Esophagus muscularis mucosa (tissue), 4 donors: ENCODE measurements around the gene RNLS. TPM values are rescaled to one million over a fixed set of nuclear protein-coding genes. Genes with fewer than 3 reads are reported as not detected.

Source experiments
- DNase-seq: peaks from one replicate; pipeline ENCODE4 v3.0.0-alpha.2; 2017; ENCODE audit errors: extremely low spot score
- H3K27ac ChIP-seq, 4 donors: fragments of 200-600 bp; sonication (generic); replicated peaks in 1 of 4; 1 replicate in 3 of 4; 2 replicates in 1 of 4; pipeline ENCODE4 v1.5.1; 2016 to 2019; ENCODE audit warnings: mild to moderate bottlenecking in 1 of 4
- H3K27me3 ChIP-seq, 4 donors: fragments of 200-600 bp; sonication (generic); one replicate each; pipeline versions ENCODE4 v1.5.1 to v1.6.0; 2016 to 2019
- H3K36me3 ChIP-seq, 4 donors: fragments of 200-600 bp; sonication (generic); one replicate each; pipeline ENCODE4 v1.5.1; 2016 to 2019
- H3K4me1 ChIP-seq, 4 donors: fragments of 200-600 bp; sonication (generic); one replicate each; pipeline ENCODE4 v1.5.1; 2016 to 2019
- H3K4me3 ChIP-seq, 4 donors: fragments of 200-600 bp; sonication (generic); 1 replicate in 2 of 4; 2 replicates in 2 of 4; pipeline ENCODE4 v1.5.1; 2016 to 2019; ENCODE audit warnings: mild to moderate bottlenecking in 4 of 4, moderate library complexity in 1 of 4
- H3K9me3 ChIP-seq, 4 donors: fragments of 200-600 bp; sonication (generic); 1 replicate in 3 of 4; 2 replicates in 1 of 4; pipeline ENCODE4 v1.5.1; 2016 to 2019
- EP300 ChIP-seq: sonication (generic); formaldehyde crosslinking; IDR thresholded peaks from one replicate; pipeline ENCODE4 v1.6.1; 2017; ENCODE audit warnings: antibody characterized with exemption
- POLR2A ChIP-seq: fragments of 450-650 bp; IDR thresholded peaks from one replicate; pipeline ENCODE4 v1.6.1; 2017; ENCODE audit warnings: antibody characterized with exemption, moderate library complexity, mild to moderate bottlenecking, low read depth
- POLR2AphosphoS5 ChIP-seq, 2 donors: sonication (generic); formaldehyde crosslinking; IDR thresholded peaks; one replicate each; pipeline ENCODE4 v1.6.1; 2017; ENCODE audit warnings: antibody characterized with exemption in 2 of 2
- WGBS: methylation state at CpG from one replicate; pipeline ENCODE4 v1.1.5; 2018; 5-methylcytosine and 5-hydroxymethylcytosine counted together
- intact Hi-C: fragments of 100-400 bp; cut with DNase I; formaldehyde crosslinking; loops from one replicate; pipeline ENCODE4 v1.15.1; 2023
- total RNA-seq, 4 donors: library from RNA; depleted of rRNA; stranded (reverse); fragments of >200 nt; gene quantifications; one replicate each; pipeline versions ENCODE4 v1.1.0 to v1.2.1, GENCODE V29; 2016
- TF ChIP-seq, protein P1 (sequence below), 3 experiments: fragments of 200-600 bp in 2 of 3; fragments of 450-650 bp in 1 of 3; sonication (generic) in 2 of 3; IDR thresholded peaks; one replicate each; pipeline ENCODE4 v1.5.1; 2017 to 2019; ENCODE audit warnings: antibody characterized with exemption in 3 of 3, mild to moderate bottlenecking in 2 of 3, moderate library complexity in 1 of 3

The RNLS gene
- total RNA-seq, 4 donors from 2014 or later: 6.7 to 12.9 (median 10.9) TPM

DNA sequence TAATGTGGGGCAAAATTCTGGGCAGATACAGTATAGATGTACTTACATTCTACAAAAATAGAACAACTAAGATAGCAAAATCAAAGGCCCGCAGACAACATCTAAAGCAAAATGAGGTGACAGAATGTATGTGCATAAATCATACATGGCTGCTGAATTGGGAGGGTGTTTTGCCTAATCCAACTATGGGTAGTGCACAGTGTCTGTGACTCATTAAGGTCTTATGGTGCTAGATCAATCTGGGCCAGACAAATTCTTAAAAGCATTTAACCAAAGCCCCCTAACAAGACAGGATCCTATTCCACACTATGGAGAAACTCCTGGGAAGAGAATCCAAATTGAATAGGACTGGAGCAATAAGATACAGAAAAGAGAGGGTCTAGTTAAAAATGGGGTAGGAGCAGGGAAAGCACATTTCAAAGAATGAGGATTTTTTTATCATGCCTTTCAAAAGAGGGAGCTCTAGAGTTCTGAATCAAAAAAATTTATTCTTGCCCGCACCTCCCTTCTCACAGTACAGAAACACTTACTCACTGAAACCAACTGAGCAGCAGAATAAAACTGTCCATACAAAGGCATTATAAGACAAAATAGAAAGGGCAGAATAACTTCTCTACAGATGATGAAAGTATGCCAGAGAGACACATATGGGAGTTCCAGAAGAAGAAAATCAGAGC lies 181.3 kb downstream of the RNLS start:
- Histone ChIP-seq H3K27ac (no peak overlapping the region), H3K9me3 (peaks cover 0 to 12% (median 6%) of the 10 kb centered on the region in 4 donors), H3K4me1 (no peaks in the 10 kb centered on the region), H3K4me3 (no peak overlapping the region), H3K36me3 (no peaks in the 10 kb centered on the region), H3K27me3 (no peaks in the 10 kb centered on the region)
- 78% methylated on average over 2 of the region's 2 CpGs for WGBS
- intact Hi-C loops: loop anchor here (5.0 kb wide), 1 partner anchor 150 kb away; no protein-coding TSS in a partner anchor
- DNase-seq: no peak
- TF ChIP-seq EP300: no peak
- TF ChIP-seq, protein P1, sequence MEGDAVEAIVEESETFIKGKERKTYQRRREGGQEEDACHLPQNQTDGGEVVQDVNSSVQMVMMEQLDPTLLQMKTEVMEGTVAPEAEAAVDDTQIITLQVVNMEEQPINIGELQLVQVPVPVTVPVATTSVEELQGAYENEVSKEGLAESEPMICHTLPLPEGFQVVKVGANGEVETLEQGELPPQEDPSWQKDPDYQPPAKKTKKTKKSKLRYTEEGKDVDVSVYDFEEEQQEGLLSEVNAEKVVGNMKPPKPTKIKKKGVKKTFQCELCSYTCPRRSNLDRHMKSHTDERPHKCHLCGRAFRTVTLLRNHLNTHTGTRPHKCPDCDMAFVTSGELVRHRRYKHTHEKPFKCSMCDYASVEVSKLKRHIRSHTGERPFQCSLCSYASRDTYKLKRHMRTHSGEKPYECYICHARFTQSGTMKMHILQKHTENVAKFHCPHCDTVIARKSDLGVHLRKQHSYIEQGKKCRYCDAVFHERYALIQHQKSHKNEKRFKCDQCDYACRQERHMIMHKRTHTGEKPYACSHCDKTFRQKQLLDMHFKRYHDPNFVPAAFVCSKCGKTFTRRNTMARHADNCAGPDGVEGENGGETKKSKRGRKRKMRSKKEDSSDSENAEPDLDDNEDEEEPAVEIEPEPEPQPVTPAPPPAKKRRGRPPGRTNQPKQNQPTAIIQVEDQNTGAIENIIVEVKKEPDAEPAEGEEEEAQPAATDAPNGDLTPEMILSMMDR (IDR thresholded peaks at IDR 0.05): peak in 2 of 3 experiments; percentile 32 to 35

DNA sequence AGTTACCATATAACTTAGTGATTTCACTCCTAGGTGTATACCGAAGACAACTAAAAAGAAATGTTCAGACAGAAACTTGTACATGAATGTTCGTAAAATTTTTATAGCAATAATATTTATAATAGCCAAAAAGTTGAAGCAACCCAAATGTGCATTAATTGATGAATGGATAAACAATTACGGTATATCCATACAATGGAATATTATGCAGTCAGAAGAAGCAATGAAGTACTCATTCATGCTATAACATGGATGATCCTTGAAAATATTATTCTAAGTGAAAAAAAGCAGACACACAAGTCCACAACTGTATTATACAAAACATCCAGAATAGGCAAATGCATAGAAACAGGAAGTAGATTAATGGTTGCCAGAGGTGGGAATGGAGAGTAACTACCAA lies 183.9 kb downstream of the RNLS start:
- TF ChIP-seq, protein P1 (IDR thresholded peaks at IDR 0.05): no peak
- TF ChIP-seq POLR2AphosphoS5 (IDR thresholded peaks at IDR 0.05): no peak
- no peak for TF ChIP-seq EP300
- no peak for TF ChIP-seq POLR2A
- Histone ChIP-seq H3K4me3 (no peak overlapping the region), H3K27me3 (no peaks in the 10 kb centered on the region), H3K9me3 (peaks cover 0 to 30% (median 20%) of the 10 kb centered on the region in 4 donors), H3K36me3 (no peaks in the 10 kb centered on the region), H3K4me1 (no peaks in the 10 kb centered on the region), H3K27ac (no peak overlapping the region)
- 93% methylated on average over 3 of the region's 3 CpGs for WGBS
- intact Hi-C loops: no loop called here
- no peak for DNase-seq

DNA sequence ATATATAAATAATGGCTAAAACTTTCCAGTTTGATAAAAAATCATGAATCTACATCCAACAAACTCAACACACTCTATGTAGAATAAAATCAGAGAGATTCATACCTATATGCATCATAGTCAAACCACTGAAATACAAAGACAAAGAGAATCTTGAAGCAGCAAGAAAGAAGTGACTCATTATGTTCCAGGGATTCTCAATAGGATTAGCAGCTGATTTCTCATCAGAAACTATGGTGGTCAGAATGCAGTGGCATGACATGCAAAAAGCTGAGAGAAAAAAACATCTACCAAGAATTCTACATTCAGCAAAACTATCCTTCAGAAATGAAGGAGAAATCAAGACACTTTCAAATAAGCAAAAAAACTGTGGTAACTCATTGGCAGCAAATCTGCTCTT lies 187.4 kb downstream of the RNLS start:
- H3K4me3 ChIP-seq: no peak overlapping the region
- DNase-seq: no peak
- H3K27me3 ChIP-seq: no peaks in the 10 kb centered on the region
- TF ChIP-seq EP300 (no peak), POLR2A (no peak), POLR2AphosphoS5 (IDR thresholded peaks at IDR 0.05) (no peak)
- TF ChIP-seq, protein P1 (IDR thresholded peaks at IDR 0.05): no peak
- peaks cover 0 to 30% (median 20%) of the 10 kb centered on the region in 4 donors for H3K9me3 ChIP-seq
- intact Hi-C loops: no loop called here
- H3K4me1 ChIP-seq: no peaks in the 10 kb centered on the region
- no peak overlapping the region for H3K27ac ChIP-seq
- H3K36me3 ChIP-seq: no peaks in the 10 kb centered on the region

DNA sequence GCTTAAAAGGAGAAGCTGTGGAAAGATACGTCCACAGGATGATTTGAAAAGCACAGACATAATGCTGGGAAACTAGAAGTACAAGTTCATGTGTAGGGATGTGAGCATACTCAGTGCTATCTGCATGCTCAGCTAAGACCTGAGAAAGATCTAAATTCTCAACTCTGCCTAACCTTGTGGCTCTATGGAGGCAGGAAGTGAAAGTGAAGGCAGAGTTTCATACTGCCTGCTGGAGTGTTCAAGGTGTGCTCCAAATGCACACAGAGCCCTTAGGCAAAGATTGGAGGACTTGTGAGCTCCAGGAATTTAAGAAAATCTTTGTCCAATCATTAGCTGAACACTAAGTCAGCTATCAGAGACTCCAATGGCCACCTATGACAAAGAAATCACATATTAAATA lies 190.9 kb downstream of the RNLS start:
- Histone ChIP-seq H3K4me3 (no peak overlapping the region), H3K27me3 (no peaks in the 10 kb centered on the region), H3K9me3 (peaks cover 0 to 21% (median 17%) of the 10 kb centered on the region in 4 donors), H3K36me3 (no peaks in the 10 kb centered on the region), H3K27ac (no peak overlapping the region), H3K4me1 (peaks cover 0 to 20% (median 8%) of the 10 kb centered on the region in 4 donors)
- TF ChIP-seq POLR2AphosphoS5 (IDR thresholded peaks at IDR 0.05) (no peak), EP300 (no peak), POLR2A (no peak)
- TF ChIP-seq, protein P1 (IDR thresholded peaks at IDR 0.05): no peak
- intact Hi-C loops: no loop called here
- WGBS: 82% methylated on average over 1 of the region's 1 CpG
- no peak for DNase-seq

DNA sequence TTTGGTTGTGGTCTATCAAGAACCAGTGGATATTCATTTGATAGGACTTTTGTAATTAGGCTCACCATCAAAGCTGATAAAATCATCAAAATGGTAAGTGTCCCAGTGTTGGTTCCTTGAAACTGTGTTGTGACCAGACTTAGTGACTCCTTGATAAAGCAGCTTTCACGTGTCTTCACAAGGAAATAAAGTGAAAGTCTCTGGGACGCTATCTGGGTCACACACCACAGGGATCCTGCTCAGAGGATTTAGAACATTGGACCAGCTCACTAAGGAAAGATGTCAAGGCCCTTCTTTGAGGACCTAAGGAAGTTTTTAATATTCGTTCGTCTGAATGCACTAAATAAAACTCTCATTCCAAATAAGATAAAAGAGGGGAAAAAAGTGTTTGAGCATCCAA lies 193.1 kb downstream of the RNLS start:
- H3K4me1 ChIP-seq: peaks cover 18 to 40% (median 28%) of the 10 kb centered on the region in 4 donors
- peaks cover 0 to under 1% (median under 1%) of the 10 kb centered on the region in 4 donors for H3K9me3 ChIP-seq
- H3K27me3 ChIP-seq: no peaks in the 10 kb centered on the region
- no peak overlapping the region for H3K4me3 ChIP-seq
- intact Hi-C loops: no loop called here
- TF ChIP-seq EP300 (no peak), POLR2A (no peak), POLR2AphosphoS5 (IDR thresholded peaks at IDR 0.05) (no peak)
- TF ChIP-seq, protein P1 (IDR thresholded peaks at IDR 0.05): no peak
- H3K27ac ChIP-seq: no peak overlapping the region
- no peaks in the 10 kb centered on the region for H3K36me3 ChIP-seq
- no peak for DNase-seq
- WGBS: 83% methylated on average over 4 of the region's 4 CpGs
